HEK293 (cell line): ENCODE results near the gene ZNF521.

Source experiments
- CTCF ChIA-PET: fragments of 350-600 bp; formaldehyde crosslinking; extraction: SDS; loops from one replicate; lab custom pipeline; 2021; ENCODE audit warnings: antibody characterized with exemption; lab: Yijun Ruan, JAX
- POLR2A ChIA-PET: fragments of 300-600 bp; formaldehyde crosslinking; extraction: SDS; loops from one replicate; lab custom pipeline; 2020; ENCODE audit warnings: antibody characterized with exemption, inconsistent platforms; lab: Yijun Ruan, JAX
- H3K27ac ChIP-seq: fragments of 200-500 bp; sonication (Bioruptor generic); 2 replicates; pipeline ENCODE4 v1.5.1; 2014; ENCODE audit warnings: low read depth, low read length, control low read depth, inconsistent platforms; ENCODE audit errors: extremely low read depth
- H3K36me3 ChIP-seq, 2 experiments: fragments of 200-500 bp in 1 of 2; sonication (Bioruptor generic) in 1 of 2; 1 replicate in 1 of 2; 2 replicates in 1 of 2; pipeline ENCODE4 v1.5.1; 2014 to 2017; ENCODE audit warnings: inconsistent platforms in 2 of 2, low read length in 2 of 2; ENCODE audit not compliant: control insufficient read depth in 2 of 2, insufficient read depth in 1 of 2
- H3K4me1 ChIP-seq: fragments of 200-500 bp; sonication (Bioruptor generic); 2 replicates; pipeline ENCODE4 v1.5.1; 2014; ENCODE audit warnings: mild to moderate bottlenecking, low read length, inconsistent platforms; ENCODE audit not compliant: control insufficient read depth, insufficient read depth
- H3K4me3 ChIP-seq: 2 replicates; pipeline ENCODE4 v1.5.1; 2011; ENCODE audit warnings: low read depth, mild to moderate bottlenecking, control low read depth, low read length, moderate library complexity
- H3K9me3 ChIP-seq: fragments of 200-500 bp; sonication (Bioruptor generic); 2 replicates; pipeline ENCODE4 v1.5.1; 2014; ENCODE audit warnings: low read depth, low read length, inconsistent platforms; ENCODE audit not compliant: control insufficient read depth, insufficient read depth
- KLF16 ChIP-seq: fragments of 450-650 bp; formaldehyde crosslinking; IDR thresholded peaks from 2 replicates; pipeline ENCODE4 v1.5.1; 2017; ENCODE audit warnings: missing biosample characterization, missing genetic modification characterization
- KLF9 ChIP-seq: fragments of 450-650 bp; formaldehyde crosslinking; IDR thresholded peaks from 2 replicates; pipeline ENCODE4 v1.5.1; 2016; ENCODE audit warnings: missing biosample characterization, missing genetic modification characterization, low read depth
- TCF7L2 ChIP-seq: IDR thresholded peaks from 2 replicates; pipeline ENCODE4 v1.6.1; 2011; ENCODE audit warnings: low read depth, mild to moderate bottlenecking, inconsistent platforms, low read length, moderate library complexity, borderline replicate concordance
- ZFP3 ChIP-seq: fragments of 450-650 bp; formaldehyde crosslinking; IDR thresholded peaks from 2 replicates; pipeline ENCODE4 v1.5.1; 2016; ENCODE audit warnings: low read depth, missing biosample characterization, missing genetic modification characterization
- ZNF138 ChIP-seq: fragments of 450-650 bp; formaldehyde crosslinking; IDR thresholded peaks from 2 replicates; pipeline ENCODE4 v1.5.1; 2016; ENCODE audit warnings: missing biosample characterization, missing genetic modification characterization, borderline replicate concordance
- ZNF335 ChIP-seq: fragments of 450-650 bp; formaldehyde crosslinking; conservative IDR thresholded peaks from 2 replicates; pipeline ENCODE4 v1.5.1; 2016; ENCODE audit warnings: missing biosample characterization, missing genetic modification characterization
- ZNF350 ChIP-seq: fragments of 450-650 bp; formaldehyde crosslinking; IDR thresholded peaks from 2 replicates; pipeline ENCODE4 v1.5.0; 2017; ENCODE audit warnings: missing biosample characterization, mild to moderate bottlenecking, missing genetic modification characterization
- ZNF426 ChIP-seq: fragments of 450-650 bp; formaldehyde crosslinking; IDR thresholded peaks from 2 replicates; pipeline ENCODE4 v1.5.1; 2017; ENCODE audit warnings: missing biosample characterization, missing genetic modification characterization, mild to moderate bottlenecking, inconsistent platforms, moderate library complexity
- ZNF558 ChIP-seq: fragments of 450-650 bp; formaldehyde crosslinking; IDR thresholded peaks from 2 replicates; pipeline ENCODE4 v1.5.1; 2016; ENCODE audit warnings: missing biosample characterization, missing genetic modification characterization
- TF ChIP-seq, protein P1 (sequence below): fragments of 450-650 bp; formaldehyde crosslinking; IDR thresholded peaks from 2 replicates; pipeline ENCODE4 v1.5.1; 2016; ENCODE audit warnings: missing biosample characterization, missing genetic modification characterization, low read depth
- TF ChIP-seq, protein P2 (sequence below): sonication (generic); formaldehyde crosslinking; IDR thresholded peaks from 2 replicates; pipeline ENCODE4 v1.8.1; 2022; ENCODE audit warnings: mild to moderate bottlenecking, moderate library complexity, missing genetic modification reagents
- TF ChIP-seq, protein P3 (sequence below): fragments of 450-650 bp; formaldehyde crosslinking; IDR thresholded peaks from 2 replicates; pipeline ENCODE4 v1.5.1; 2016; ENCODE audit warnings: missing biosample characterization, missing genetic modification characterization
- TF ChIP-seq, protein P4 (sequence below): fragments of 450-650 bp; IDR thresholded peaks from 2 replicates; pipeline ENCODE4 v1.5.1; 2018; ENCODE audit warnings: missing biosample characterization, mild to moderate bottlenecking, missing genetic modification characterization
- TF ChIP-seq, protein P5 (sequence below): fragments of 450-650 bp; formaldehyde crosslinking; IDR thresholded peaks from 2 replicates; pipeline ENCODE4 v1.5.1; 2016; ENCODE audit warnings: missing biosample characterization, missing genetic modification characterization, low read depth
- TF ChIP-seq, protein P6 (sequence below): fragments of 450-650 bp; formaldehyde crosslinking; IDR thresholded peaks from 2 replicates; pipeline ENCODE4 v1.5.1; 2017; ENCODE audit warnings: missing biosample characterization, mild to moderate bottlenecking, missing genetic modification characterization, moderate library complexity
- TF ChIP-seq, protein P7 (sequence below): fragments of 450-650 bp; formaldehyde crosslinking; IDR thresholded peaks from 2 replicates; pipeline ENCODE4 v1.5.1; 2017; ENCODE audit warnings: missing biosample characterization, missing genetic modification characterization

The ZNF521 gene

DNA sequence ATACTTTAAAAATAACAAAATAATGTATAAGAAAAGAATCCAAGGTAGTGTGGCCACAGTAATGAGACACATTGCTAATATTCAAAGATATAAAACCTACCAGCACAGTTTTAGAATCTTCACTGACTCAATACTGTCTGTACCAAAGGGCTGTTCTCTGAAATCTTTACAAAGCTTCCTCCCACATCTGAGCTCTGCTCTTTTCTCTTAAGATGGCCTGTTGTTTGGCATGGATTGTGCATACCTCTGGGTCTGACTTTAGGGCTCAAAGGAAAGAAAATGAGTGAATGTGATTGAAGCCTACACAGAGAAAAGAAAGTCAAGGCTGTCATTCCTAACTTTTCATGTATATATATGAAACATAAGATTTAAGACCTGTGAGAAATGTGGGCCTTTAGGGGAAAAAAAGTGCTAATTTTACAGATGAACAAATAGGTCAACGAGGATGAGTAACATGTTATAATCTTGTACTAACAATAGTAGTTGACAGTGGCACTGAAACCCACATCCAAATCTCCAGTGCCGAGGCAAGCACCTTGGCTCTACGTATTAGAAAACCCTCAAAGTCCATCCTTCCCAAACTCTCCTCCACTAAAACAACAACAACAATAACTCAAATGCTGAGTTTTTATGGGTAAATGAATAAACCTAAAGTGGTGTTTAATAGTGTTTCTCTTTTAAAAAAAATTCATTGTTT is 114.2 kb downstream of the ZNF521 start:
- CTCF ChIA-PET = no interaction called here
- Histone ChIP-seq H3K9me3 (no peaks in the 10 kb centered on the region), H3K27ac (no peak overlapping the region)
- TF ChIP-seq ZNF138 (tag by site-specific recombination) = no peak
- TF ChIP-seq ZNF426 = no peak
- TF ChIP-seq, protein P1, sequence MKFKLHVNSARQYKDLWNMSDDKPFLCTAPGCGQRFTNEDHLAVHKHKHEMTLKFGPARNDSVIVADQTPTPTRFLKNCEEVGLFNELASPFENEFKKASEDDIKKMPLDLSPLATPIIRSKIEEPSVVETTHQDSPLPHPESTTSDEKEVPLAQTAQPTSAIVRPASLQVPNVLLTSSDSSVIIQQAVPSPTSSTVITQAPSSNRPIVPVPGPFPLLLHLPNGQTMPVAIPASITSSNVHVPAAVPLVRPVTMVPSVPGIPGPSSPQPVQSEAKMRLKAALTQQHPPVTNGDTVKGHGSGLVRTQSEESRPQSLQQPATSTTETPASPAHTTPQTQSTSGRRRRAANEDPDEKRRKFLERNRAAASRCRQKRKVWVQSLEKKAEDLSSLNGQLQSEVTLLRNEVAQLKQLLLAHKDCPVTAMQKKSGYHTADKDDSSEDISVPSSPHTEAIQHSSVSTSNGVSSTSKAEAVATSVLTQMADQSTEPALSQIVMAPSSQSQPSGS (tag by site-specific recombination) = no peak
- TF ChIP-seq, all 188 proteins: peak for 0
- Histone ChIP-seq H3K36me3 (no peaks in the 10 kb centered on the region), H3K4me3 (no peak overlapping the region), H3K4me1 (peaks cover 11% of the 10 kb centered on the region)
- POLR2A ChIA-PET = no interaction called here

DNA sequence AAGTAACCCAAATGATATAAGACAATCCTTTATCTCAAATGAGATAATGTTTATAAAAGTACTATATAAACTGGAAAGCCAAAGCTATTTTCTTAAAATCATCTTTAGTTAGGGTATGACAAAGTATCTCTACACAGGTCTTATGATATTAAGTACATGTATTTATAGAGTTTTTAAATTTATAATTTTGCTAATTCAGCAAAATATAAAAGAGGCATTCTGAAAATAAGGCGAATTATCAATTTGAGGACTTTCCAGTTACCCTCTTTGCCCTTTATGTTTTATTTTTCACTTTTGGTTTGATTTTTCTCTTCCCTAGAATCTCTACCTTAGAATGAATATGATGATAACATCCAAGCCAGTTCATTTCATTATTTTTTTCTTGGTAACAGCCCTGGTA is 115.2 kb downstream of the ZNF521 start:
- H3K4me3 ChIP-seq = no peak overlapping the region
- ChIA-PET CTCF (no interaction called here), POLR2A (no interaction called here)
- H3K9me3 ChIP-seq = no peaks in the 10 kb centered on the region
- peaks cover 11% of the 10 kb centered on the region for H3K4me1 ChIP-seq
- no peaks in the 10 kb centered on the region for H3K36me3 ChIP-seq
- no peak for TF ChIP-seq ZNF558
- no peak overlapping the region for H3K27ac ChIP-seq

DNA sequence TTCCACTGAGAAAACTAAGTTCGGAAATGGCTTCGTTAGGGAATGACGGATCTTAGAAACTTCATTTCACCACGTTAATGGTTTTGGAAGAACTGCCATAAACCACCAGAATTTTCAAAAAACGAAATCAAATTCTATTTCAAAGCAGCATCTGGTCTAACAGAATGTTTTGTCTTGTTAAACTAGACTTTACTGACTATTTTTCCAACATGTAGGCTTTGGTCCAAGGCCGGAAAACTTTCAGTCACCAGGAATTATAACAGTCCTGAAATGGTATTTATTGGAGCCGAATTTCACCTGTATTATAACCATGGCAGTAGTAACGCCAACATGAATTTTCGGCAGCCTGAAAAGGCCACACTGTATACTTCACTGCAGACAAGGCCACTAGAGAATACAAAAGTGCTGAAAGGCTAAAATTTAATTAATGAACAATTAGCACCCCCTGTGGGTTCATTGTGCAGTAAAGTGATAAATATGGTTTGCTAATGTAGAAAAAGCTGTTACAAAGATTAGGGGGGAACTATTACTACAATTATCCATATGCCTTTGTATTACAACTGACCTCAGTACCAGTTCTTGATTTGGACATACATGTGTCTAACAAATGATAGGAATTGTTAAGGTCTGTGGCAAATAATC is 116.4 kb downstream of the ZNF521 start:
- CTCF ChIA-PET = interaction anchor here (0.7 kb wide), 2 partner anchors 12 to 503 kb away, joined by 3 read pairs; no protein-coding TSS in a partner anchor
- POLR2A ChIA-PET = interaction anchor here (0.6 kb wide), 1 partner anchor 328 kb away, joined by 4 read pairs; no protein-coding TSS in a partner anchor
- TF ChIP-seq, protein P2, sequence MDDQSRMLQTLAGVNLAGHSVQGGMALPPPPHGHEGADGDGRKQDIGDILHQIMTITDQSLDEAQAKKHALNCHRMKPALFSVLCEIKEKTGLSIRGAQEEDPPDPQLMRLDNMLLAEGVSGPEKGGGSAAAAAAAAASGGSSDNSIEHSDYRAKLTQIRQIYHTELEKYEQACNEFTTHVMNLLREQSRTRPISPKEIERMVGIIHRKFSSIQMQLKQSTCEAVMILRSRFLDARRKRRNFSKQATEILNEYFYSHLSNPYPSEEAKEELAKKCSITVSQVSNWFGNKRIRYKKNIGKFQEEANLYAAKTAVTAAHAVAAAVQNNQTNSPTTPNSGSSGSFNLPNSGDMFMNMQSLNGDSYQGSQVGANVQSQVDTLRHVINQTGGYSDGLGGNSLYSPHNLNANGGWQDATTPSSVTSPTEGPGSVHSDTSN = no peak
- TF ChIP-seq, protein P3, sequence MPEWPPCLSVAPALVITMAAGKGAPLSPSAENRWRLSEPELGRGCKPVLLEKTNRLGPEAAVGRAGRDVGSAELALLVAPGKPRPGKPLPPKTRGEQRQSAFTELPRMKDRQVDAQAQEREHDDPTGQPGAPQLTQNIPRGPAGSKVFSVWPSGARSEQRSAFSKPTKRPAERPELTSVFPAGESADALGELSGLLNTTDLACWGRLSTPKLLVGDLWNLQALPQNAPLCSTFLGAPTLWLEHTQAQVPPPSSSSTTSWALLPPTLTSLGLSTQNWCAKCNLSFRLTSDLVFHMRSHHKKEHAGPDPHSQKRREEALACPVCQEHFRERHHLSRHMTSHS (tag by site-specific recombination) = no peak
- TF ChIP-seq ZFP3 (no peak), ZNF350 (no peak), ZNF335 (tag by site-specific recombination) (no peak), KLF9 (no peak), TCF7L2 (no peak), KLF16 (tag by site-specific recombination) (no peak)
- TF ChIP-seq, protein P4, sequence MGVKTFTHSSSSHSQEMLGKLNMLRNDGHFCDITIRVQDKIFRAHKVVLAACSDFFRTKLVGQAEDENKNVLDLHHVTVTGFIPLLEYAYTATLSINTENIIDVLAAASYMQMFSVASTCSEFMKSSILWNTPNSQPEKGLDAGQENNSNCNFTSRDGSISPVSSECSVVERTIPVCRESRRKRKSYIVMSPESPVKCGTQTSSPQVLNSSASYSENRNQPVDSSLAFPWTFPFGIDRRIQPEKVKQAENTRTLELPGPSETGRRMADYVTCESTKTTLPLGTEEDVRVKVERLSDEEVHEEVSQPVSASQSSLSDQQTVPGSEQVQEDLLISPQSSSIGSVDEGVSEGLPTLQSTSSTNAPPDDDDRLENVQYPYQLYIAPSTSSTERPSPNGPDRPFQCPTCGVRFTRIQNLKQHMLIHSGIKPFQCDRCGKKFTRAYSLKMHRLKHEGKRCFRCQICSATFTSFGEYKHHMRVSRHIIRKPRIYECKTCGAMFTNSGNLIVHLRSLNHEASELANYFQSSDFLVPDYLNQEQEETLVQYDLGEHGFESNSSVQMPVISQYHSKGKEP = no peak
- TF ChIP-seq, protein P5, sequence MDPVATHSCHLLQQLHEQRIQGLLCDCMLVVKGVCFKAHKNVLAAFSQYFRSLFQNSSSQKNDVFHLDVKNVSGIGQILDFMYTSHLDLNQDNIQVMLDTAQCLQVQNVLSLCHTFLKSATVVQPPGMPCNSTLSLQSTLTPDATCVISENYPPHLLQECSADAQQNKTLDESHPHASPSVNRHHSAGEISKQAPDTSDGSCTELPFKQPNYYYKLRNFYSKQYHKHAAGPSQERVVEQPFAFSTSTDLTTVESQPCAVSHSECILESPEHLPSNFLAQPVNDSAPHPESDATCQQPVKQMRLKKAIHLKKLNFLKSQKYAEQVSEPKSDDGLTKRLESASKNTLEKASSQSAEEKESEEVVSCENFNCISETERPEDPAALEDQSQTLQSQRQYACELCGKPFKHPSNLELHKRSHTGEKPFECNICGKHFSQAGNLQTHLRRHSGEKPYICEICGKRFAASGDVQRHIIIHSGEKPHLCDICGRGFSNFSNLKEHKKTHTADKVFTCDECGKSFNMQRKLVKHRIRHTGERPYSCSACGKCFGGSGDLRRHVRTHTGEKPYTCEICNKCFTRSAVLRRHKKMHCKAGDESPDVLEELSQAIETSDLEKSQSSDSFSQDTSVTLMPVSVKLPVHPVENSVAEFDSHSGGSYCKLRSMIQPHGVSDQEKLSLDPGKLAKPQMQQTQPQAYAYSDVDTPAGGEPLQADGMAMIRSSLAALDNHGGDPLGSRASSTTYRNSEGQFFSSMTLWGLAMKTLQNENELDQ = no peak
- TF ChIP-seq, protein P6, sequence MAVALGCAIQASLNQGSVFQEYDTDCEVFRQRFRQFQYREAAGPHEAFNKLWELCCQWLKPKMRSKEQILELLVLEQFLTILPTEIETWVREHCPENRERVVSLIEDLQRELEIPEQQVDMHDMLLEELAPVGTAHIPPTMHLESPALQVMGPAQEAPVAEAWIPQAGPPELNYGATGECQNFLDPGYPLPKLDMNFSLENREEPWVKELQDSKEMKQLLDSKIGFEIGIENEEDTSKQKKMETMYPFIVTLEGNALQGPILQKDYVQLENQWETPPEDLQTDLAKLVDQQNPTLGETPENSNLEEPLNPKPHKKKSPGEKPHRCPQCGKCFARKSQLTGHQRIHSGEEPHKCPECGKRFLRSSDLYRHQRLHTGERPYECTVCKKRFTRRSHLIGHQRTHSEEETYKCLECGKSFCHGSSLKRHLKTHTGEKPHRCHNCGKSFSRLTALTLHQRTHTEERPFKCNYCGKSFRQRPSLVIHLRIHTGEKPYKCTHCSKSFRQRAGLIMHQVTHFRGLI = no peak
- TF ChIP-seq, protein P7, sequence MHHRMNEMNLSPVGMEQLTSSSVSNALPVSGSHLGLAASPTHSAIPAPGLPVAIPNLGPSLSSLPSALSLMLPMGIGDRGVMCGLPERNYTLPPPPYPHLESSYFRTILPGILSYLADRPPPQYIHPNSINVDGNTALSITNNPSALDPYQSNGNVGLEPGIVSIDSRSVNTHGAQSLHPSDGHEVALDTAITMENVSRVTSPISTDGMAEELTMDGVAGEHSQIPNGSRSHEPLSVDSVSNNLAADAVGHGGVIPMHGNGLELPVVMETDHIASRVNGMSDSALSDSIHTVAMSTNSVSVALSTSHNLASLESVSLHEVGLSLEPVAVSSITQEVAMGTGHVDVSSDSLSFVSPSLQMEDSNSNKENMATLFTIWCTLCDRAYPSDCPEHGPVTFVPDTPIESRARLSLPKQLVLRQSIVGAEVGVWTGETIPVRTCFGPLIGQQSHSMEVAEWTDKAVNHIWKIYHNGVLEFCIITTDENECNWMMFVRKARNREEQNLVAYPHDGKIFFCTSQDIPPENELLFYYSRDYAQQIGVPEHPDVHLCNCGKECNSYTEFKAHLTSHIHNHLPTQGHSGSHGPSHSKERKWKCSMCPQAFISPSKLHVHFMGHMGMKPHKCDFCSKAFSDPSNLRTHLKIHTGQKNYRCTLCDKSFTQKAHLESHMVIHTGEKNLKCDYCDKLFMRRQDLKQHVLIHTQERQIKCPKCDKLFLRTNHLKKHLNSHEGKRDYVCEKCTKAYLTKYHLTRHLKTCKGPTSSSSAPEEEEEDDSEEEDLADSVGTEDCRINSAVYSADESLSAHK = no peak

More for the DNA sequence above, 116.4 kb downstream of the ZNF521 start:
- Histone ChIP-seq H3K4me3 (no peak overlapping the region), H3K4me1 (peaks cover 11% of the 10 kb centered on the region), H3K9me3 (no peaks in the 10 kb centered on the region), H3K27ac (no peak overlapping the region), H3K36me3 (no peaks in the 10 kb centered on the region)
